ENCODE results near the gene SLITRK3.

- TF ChIP-seq ISX (CRISPR knock-in tag; conservative IDR thresholded peaks at IDR 0.05): no peak
- TF ChIP-seq ZNF616 (CRISPR knock-in tag; IDR thresholded peaks at IDR 0.05; ENCODE audit: low read depth): no peak
- no peak for TF ChIP-seq FLYWCH1 (CRISPR knock-in tag; IDR thresholded peaks at IDR 0.05)
- no peak for TF ChIP-seq NFE2L1 (CRISPR knock-in tag; IDR thresholded peaks at IDR 0.05; ENCODE audit: borderline replicate concordance)
- TF ChIP-seq HNRNPH1 (optimal IDR thresholded peaks at IDR 0.05; ENCODE audit: low read depth, low read length): no peak
- TF ChIP-seq MAFG (CRISPR knock-in tag; IDR thresholded peaks at IDR 0.05): no peak
- no peak for TF ChIP-seq POLR2AphosphoS5 (IDR thresholded peaks at IDR 0.05; ENCODE audit: low read depth, low read length)
- TF ChIP-seq GABPA (IDR thresholded peaks at IDR 0.05; ENCODE audit: low read depth, low read length): no peak
- TF ChIP-seq GABPA (CRISPR knock-in tag; IDR thresholded peaks at IDR 0.05; ENCODE audit: low read depth): no peak
These were observed 1.3 kb upstream of the SLITRK3 start for GRCh38 chr3:165197481-165197800.

Measured in HepG2 (cell line).